Eye (tissue), 1 donor: Measurements from ENCODE around the gene OGFOD3.
A peak's percentile ranks its signal among the peaks of the same experiment; 100 is the strongest.
"Not testable (repeated sequence)": the region's sequence is repeated elsewhere in the genome, so short reads cannot be mapped to it uniquely, and the experiment has no call there.

Source experiments
- DNase-seq: peaks from one replicate; pipeline ENCODE4 v3.0.0-alpha.2; 2015

The OGFOD3 gene

DNA sequence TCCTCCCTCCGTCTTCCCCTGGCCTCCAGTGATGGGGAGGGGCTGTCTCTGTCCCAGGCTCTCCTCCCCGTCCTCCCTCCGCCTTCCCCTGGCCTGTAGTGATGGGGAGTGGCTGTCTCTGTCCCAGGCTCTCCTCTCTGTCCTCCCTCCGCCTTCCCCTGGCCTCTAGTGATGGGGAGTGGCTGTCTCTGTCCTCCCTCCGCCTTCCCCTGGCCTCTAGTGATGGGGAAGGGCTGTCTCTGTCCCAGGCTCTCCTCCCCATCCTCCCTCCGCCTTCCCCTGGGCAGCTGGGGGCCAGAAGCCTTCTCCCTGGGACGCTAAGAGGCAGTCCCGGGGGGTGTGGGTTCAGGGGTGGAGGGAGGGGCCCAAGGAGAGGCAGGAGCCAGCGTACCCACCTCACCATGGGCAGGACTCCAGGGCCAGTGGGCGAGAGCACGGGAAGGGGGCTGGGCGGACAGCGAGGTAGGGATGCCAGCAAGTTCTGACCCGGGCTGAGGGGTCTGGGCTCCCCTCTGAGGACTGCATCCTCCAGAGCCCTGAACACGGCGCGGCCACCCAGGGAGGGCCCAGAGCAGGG lies 32.0 kb downstream of the OGFOD3 start:
- no peak for DNase-seq

DNA sequence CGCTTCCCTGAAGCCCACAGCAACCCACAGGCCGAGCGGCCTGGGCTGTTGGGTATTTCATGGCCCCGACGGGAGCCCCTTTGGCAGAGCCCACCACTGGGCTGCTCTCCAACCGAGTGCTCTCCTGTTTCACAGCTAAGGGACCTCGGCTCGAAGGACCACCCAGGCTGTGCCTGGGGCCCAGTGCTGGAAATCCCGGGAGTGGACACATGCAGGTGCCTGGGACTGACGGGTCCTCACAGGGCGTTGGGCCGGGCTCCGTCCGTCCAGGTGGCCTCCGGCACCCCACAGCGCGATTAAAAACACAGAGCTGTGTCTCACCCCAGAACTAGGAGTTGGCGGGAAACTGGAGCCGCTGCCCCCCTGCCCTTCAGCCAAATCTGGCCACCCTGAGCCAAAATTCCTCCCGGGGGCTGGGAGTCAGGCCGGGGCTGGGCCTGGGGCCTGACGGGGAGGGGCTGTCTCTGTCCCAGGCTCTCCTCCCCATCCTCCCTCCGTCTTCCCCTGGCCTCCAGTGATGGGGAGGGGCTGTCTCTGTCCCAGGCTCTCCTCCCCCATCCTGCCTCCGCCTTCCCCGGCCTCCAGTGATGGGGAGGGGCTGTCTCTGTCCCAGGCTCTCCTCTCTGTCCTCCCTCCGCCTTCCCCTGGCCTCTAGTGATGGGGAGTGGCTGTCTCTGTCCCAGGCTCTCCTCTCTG lies 32.7 kb downstream of the OGFOD3 start:
- peak; percentile 80 for DNase-seq

DNA sequence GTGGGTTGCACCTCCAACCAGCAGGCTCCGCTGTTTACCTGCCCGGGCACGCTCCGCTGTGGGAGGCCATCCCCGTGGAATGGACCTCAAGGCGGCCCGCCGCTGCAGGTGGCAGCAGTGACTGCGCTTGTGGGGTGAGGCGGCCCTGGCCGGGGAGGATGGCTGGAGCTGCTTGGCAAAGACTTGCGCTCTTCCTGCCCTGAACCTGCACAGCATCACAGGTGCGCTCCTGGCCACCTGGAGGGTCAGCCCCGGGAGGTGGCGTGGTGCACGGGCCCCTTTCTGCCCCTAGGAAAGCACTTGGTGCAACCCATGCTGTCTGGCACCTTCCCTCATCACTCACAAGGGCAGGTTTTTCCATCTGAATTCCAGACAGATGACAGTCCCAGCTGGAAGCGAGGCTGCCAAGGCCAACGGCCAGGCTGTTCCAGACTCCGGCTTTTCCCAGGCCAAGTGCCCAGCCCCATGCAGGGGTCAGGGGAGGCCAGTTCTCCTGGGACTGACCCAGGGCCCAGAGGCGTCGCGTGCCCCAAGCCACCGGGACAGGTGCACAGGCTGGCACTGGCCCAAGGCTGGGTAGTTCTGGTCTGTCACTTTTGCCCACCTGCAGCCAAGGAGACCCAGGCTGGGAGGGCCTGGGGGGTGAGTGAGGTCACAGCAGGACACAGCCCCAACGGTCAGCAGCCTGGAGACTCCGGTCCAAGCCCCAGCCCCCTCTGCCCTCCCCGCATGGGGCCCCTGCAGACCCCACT lies 33.5 kb downstream of the OGFOD3 start:
- DNase-seq: peak; percentile 54

DNA sequence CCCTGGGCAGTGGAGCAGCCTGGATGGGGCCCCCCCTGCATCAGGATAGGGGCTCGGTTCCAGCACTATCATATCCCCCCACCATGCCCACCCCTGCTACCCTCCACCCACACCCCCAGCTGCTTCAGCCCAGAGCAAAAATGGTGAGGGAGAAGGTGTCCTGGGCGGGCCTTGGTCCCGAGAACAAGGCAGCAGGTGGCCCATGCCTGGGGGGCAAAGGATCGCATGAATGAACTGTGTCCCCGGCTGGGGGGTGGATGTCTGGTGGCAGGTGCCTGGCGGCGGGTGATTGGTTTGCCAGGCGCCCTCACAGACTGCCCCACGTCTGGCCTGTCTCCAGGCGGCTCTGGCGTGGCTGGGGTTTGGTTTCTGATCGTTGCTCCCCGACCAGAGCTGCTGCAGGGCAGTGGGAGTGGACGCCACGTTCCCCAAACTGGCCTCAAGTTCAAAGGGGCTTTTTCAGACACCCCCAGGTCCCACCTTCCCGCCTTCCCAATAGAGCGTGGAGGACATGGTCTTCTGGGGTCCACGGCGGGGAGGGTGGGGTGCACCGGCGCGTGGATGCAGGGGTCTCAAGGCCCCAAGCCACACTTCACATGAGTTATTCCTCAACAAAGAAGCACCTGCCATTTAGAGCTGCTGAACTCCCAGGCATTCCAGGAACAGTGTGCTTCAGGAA lies 34.2 kb downstream of the OGFOD3 start:
- no peak for DNase-seq

DNA sequence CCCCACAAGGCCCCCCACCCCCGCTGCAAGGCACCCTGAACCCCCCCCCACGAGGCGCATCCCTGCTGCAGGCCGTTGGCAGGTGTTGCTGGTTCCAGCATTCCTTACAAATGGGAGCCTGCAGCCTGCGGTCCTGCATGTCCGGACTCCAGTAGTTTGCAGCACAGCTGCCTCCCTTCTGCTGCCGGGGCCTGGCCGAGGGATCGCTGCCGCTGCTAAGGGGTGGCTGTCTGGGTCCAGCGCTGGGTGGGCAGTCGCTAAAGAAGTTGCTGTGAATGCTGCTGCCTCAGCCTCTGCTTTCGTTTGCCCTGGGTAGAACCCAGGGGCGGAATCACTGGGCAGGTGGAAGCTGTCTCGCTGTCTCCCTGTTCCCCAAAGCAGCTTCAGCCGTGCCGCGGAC lies 35.0 kb downstream of the OGFOD3 start:
- DNase-seq: no peak

DNA sequence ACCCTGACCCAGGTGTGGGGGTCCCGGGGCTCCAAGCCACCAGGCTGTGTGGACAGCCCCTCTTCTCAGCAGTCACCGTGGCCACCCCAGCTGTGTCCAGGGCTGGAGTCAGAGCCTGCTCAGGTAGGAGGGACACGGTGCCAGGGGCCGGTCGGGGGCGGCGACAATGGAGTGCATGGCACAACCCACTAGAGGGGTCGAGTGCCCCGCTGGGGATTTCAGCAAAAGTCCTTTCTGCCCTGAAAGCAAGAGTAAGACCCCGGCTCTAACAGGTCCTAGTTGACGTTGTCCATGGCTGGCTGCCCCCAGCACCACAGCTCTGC lies 35.5 kb downstream of the OGFOD3 start:
- DNase-seq: no peak

DNA sequence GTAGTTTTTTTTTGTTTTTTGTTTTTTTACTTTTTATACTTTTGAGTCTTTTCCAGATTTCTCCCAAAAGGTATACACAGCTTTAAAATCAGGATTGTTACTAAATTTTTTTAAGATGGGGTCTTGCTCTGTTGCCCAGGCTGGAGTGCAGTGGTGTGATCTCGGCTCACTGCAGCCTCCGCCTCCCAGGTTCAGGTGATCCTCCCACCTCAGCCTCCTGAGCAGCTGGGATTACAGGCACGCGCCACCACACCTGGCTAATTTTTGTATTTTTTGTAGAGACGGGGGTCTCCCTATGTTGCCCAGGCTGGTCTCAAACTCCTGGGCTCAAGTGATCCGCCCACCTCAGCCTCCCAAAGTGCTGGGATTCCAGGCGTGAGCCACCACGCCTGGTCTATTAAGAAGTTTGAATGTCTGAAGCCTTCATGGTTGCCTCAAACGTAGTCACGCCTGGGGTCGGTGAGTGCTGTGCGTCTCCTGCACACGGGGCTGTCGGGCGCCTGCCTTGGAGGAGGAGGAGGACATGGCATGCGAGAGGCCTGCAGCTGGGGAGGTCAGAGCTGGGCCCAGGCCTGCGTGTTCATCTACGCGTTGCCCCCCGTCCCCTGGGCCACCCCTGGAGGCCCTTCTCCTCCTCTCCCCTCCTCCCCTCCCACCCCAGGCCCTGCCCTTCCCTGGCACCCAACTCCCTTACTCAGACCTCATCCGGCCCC lies 36.0 kb downstream of the OGFOD3 start:
- not testable (repeated sequence) for DNase-seq

DNA sequence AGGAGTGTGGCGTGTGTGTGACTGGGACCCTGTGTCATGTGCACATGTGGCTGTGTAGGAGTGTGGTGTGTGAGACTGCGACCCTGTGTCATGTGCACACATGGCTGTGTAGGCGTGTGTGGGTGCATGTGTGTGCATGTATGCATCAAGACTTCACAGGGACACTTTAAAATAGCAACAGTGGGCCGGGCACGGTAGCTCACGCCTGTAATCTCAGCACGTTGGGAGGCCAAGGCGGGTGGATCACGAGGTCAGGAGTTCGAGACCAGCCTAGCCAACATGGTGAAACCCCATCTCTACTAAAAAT lies 36.7 kb downstream of the OGFOD3 start:
- DNase-seq: not testable (repeated sequence)

DNA sequence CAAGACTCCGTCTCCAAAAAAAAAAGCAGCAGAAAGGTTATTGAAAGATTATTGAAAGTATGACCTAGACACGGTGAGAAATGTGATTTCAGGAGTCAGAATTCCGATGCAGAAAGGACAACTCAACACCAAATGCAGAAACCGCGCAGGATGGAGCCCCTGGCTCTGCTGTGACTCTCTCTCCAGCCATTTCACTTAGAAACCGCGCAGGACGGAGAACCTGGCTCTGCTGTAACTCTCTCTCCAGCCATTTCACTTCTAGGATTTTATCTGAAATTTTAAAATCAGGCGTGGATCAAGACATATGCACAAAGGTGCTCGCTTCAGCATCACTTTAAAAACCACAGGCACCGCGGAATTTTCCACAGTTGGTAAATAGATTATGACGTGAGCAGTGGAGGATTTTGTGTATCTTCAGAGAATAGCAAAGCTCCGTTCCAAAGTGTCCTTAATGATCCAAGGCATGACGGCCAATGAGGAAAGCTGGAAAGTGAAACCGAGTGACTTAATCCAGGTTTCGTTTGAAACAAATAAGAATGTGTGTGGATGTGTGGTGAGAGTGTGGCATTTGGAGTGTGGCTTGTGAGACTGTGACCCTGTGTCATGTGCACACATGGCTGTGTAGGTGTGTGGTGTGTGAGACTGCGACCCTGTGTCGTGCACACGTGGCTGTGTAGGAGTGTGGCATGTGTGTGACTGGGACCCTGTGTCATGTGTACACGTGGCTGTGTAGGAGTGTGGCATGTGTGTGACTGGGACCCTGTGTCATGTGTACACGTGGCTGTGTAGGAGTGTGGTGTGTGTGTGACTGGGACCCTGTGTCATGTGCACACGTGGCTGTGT lies 37.3 kb downstream of the OGFOD3 start:
- no peak for DNase-seq

DNA sequence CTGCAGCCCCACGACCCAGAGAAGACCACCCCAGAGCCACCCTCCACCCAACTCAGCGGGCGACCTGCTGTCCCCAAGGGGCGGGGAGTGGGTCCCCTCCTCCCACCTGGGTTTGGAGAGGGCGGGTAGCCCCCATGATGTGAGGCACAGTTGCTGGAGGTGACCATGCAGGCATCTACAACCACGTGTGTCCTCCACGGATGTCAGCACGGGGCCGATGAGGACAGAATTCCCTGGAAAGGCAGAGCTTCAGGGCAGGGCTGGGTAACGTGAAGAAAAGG lies 39.7 kb downstream of the OGFOD3 start:
- DNase-seq: no peak

DNA sequence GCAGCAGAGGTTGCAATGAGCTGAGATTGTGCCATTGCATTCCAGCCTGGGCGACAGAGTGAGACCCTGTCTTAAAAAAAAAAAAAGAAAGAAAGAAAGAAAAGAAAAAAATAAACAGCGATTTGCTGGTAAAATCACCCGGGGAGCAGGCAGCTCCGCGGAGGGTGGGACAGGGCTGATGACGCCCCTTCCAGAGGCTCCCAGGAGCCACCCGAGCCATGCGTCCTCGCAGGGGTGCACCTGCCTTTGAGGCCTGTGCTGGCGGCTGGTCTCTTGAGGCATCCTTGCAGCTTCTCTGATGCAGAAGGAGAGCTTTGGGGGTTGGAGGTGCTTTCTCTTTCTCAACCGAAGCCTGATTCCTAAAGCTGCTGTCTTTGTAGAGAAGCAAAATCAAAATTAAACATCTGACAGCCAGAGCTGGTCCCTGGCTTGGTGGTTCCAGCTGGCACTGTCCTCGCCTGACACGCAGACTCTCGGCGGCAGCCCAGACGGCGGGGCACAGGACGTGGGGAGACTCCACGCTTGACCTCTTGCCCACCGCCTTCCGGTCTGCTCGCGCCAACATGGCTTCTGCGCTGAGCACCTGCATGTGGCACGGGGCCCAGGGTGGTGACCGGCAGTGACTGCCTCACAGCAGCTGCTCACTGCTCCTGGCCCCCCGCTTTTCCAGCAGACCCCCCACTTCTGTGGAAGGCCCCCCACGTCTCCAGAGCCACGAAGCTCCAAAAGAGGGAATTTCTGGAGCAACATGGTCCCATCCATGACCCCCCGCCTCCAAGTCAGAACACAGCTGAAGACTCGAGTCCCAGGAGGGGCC lies 40.3 kb downstream of the OGFOD3 start:
- DNase-seq: no peak

DNA sequence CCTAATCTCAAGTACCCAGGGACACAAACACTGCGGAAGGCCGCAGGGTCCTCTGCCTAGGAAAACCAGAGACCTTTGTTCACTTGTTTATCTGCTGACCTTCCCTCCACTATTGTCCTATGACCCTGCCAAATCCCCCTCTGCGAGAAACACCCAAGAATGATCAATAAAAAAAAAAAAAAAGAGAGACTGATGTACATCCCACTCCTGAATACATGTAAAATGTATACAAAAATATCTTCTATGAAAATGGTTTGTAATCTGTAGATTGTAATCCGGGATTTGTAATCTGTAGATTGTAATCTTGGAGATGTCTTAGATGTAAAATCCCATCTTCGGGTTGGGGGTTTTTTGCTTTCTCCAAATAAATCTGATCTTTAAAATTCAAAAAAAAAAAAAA lies 41.1 kb downstream of the OGFOD3 start:
- not testable (repeated sequence) for DNase-seq

DNA sequence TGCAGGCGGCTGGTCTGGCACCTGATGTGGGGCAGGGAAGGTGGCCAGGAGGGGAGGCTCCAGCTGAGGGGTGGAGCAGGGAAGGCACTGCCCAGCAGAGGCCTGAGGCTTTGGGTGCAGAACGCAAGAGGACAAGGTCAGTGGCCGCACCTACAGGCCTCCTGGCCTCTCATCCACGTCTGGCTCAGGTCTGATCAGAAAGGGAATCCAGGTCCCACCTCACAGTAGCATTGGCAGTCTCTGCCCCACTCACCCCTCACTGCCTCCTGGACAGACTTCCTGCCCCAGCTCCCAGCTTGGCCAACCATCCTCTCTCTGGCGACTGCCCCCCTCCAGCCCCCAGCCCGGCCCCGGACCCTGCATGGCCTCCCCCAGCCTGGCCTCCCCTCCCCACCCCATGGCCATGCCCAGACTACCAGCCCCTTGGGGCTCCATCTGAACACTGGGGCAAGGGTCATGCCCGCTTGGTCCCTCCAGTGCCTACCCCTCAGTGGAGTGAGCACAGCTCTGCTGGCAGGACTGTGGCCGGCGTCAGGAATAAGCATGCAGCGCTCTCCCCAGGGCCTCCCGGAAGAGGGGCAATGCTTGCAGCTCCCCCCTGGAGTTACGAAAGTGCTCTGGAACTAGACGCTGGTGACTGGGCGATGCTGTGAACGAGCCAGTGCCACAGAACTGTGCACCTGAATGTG lies 42.2 kb downstream of the OGFOD3 start:
- DNase-seq: no peak

DNA sequence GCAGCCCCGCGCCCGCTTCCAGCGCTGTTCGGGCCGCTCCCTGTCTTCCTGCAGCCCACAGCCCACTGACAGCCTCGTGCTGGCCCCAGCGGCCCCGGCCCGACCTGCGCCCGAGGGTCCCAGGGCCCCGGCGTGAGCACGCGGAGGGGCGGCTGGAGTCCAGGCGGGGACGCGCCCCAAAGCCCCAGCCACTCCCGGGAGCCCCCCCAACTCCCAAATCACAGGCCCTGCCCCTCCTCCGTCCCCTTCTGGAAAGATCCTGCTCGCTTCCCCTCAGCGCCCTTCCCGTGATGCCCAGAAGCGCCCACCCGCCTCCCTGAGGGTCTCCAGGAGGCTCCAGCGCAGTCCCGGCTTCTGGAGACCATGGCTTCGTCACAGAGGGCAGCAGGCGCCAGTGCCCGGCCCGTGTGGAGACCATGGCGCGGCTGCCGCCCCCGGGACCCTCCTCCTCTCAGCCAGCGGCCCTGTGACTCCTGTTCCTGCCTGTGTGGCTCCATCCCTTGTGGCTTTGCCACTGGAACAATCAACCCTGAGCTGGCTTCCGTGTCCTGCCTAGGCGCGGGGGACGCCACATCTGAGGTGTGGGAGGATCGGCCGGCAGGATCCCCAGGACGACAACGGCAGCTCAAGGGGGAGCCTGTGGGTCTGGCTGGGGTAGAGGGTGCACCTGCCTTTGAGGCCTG lies 42.9 kb downstream of the OGFOD3 start:
- DNase-seq: no peak

DNA sequence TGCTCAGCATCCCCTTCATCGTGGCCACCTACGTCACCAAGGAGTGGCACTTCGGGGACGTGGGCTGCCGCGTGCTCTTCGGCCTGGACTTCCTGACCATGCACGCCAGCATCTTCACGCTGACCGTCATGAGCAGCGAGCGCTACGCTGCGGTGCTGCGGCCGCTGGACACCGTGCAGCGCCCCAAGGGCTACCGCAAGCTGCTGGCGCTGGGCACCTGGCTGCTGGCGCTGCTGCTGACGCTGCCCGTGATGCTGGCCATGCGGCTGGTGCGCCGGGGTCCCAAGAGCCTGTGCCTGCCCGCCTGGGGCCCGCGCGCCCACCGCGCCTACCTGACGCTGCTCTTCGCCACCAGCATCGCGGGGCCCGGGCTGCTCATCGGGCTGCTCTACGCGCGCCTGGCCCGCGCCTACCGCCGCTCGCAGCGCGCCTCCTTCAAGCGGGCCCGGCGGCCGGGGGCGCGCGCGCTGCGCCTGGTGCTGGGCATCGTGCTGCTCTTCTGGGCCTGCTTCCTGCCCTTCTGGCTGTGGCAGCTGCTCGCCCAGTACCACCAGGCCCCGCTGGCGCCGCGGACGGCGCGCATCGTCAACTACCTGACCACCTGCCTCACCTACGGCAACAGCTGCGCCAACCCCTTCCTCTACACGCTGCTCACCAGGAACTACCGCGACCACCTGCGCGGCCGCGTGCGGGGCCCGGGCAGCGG lies 43.6 kb downstream of the OGFOD3 start:
- DNase-seq: no peak

DNA sequence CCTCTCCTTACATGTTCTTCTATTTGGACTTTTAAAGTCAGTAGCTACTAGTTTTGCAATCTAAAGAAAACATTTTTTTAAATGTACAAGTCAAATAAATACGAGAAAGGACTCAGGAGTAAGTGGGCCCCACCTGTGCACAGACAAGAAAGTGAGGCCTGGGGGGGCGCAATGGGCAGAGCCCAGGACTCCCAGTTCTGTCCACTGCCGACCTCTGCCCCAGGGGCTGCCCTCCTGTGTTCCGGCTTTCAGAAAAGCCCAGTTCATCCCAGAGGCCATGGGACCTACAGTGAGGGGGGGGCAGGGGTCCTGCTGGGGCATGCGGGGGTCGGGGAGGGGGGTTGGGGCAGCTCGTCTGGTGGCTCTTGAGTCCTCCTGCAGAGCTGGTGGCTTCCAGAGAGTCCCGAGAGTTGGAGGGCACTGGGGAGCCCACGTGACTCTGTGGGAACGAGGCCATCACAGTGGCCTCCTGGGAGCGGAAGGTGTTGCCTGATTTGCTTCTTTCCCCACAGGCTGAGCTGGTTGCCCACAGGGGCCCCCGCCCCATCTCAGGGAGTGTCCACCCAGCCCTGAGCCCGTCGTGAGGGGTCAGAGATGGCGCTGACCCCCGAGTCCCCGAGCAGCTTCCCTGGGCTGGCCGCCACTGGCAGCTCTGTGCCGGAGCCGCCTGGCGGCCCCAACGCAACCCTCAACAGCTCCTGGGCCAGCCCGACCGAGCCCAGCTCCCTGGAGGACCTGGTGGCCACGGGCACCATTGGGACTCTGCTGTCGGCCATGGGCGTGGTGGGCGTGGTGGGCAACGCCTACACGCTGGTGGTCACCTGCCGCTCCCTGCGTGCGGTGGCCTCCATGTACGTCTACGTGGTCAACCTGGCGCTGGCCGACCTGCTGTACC lies 44.4 kb downstream of the OGFOD3 start:
- DNase-seq: no peak

DNA sequence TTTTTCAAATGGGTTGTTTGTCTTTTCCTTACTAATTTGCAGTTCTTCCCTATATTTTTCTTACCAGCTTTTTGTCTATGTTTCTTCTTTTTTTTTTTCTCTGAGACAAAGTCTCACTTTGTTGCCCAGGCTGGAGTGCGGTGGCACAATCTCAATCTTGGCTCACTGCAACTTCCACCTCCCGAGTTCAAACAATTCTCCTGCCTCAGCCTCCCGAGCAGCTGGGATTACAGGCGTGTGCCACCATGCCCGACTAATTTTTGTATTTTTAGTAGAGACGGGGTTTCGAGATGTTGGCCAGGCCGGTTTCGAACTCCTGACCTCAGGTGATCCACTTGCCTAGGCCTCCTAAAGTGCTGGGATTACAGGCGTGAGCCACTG lies 45.3 kb downstream of the OGFOD3 start:
- DNase-seq: not testable (repeated sequence)

DNA sequence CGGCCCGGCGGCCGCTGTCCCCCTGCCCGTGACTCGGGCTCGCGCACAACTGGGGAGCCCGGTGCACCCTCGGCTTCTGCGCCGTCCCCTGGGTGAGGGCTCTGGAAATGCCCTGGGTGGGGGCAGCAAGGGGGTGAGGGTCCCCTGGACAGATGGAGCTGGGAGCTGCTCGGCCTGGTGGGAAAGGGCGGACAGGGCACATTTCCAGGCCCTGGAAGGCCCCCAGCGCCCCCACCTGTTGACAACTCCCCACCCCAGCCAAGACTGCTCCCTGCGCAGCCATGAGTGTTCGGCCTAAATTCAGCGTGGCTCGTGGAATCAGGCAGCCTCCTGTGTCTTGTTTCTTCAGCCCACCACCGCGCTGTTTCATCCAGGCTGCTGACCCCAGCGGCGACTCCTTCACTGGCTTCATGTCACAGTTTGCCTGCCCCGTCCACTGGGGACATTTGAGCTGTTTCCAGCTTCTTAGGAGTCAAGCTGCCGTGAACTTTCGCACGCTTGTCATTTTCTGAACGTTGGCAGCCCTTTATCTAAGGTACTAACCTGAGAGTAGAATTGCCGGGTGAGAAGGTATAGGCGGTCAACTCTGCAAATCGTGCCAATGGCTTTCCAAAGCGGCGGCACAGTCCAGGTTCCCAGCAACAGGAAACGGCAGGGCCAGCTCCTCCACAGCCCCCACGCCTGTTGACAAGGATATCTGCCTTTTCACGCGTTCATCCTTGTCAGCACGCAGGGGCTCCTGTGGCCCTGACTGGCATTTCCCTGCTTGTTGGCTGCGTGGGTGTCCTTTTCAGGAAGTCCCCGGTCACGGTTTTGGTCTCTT lies 45.9 kb downstream of the OGFOD3 start:
- peak; percentile 60 for DNase-seq
